SJSA1 (cell line): ENCODE measurements around the gene ELF4. TPM values are rescaled to one million over a fixed set of nuclear protein-coding genes. Genes with fewer than 3 reads are reported as not detected.
"Not testable (repeated sequence)": the region's sequence is repeated elsewhere in the genome, so short reads cannot be mapped to it uniquely, and the experiment has no call there.

Experiments used
- DNase-seq, 2 experiments: peaks; one replicate each; pipeline ENCODE4 v3.0.0-alpha.2; 2015 to 2020; ENCODE audit warnings: low spot score in 2 of 2, low read depth in 1 of 2
- H3K27ac ChIP-seq: fragments of 250-450 bp; sonication (Bioruptor Pico); 2 replicates; pipeline ENCODE4 v1.5.1; 2020; ENCODE audit warnings: mild to moderate bottlenecking, moderate library complexity
- H3K27me3 ChIP-seq: fragments of 250-450 bp; sonication (Bioruptor Pico); replicated peaks from 2 replicates; pipeline ENCODE4 v1.5.1; 2020; ENCODE audit warnings: mild to moderate bottlenecking, moderate library complexity
- H3K36me3 ChIP-seq: fragments of 250-450 bp; sonication (Bioruptor Pico); 2 replicates; pipeline ENCODE4 v1.5.1; 2020; ENCODE audit warnings: mild to moderate bottlenecking
- H3K4me1 ChIP-seq: fragments of 250-450 bp; sonication (Bioruptor Pico); replicated peaks from 2 replicates; pipeline ENCODE4 v1.6.1; 2021; ENCODE audit warnings: mild to moderate bottlenecking
- H3K4me3 ChIP-seq: fragments of 250-450 bp; sonication (Bioruptor Pico); 2 replicates; pipeline ENCODE4 v1.5.1; 2020; ENCODE audit warnings: mild to moderate bottlenecking
- H3K9me3 ChIP-seq: fragments of 250-450 bp; sonication (Bioruptor Pico); replicated peaks from 2 replicates; pipeline ENCODE4 v1.5.1; 2020; ENCODE audit warnings: mild to moderate bottlenecking
- total RNA-seq: library from RNA; depleted of rRNA; stranded (reverse); fragments of >200 nt; shearing (Covaris generic); gene quantifications from 2 replicates; pipeline ENCODE4 v1.2.3, GENCODE V29; 2014

ELF4 gene
- total RNA-seq, 1 experiment from 2014 or later: 26.7 TPM

DNA sequence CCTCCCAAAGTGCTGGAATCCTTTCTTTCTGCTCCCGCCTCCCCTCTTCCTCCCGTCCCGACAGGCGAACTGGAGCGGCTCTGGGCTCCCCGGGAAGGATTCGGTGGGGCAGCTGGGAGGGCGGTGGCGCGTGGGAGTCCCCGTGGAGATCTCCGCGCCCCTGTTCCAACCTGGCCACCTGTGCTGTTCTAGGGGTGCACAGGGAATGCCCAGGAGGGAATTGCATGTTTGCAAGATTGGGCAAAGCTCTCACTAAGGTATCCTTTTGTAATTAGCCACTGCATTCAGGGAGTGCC is 11.2 kb upstream of the ELF4 start:
- H3K27me3 ChIP-seq: no peaks in the 10 kb centered on the region
- no peaks in the 10 kb centered on the region for H3K9me3 ChIP-seq
- DNase-seq: no peak
- peaks cover 44% of the 10 kb centered on the region for H3K4me1 ChIP-seq
- H3K27ac ChIP-seq: 0 out of 2 replicates have a peak overlapping the region, but pooled peaks have one; percentile 76
- no peaks in the 10 kb centered on the region for H3K36me3 ChIP-seq
- no peak overlapping the region for H3K4me3 ChIP-seq

DNA sequence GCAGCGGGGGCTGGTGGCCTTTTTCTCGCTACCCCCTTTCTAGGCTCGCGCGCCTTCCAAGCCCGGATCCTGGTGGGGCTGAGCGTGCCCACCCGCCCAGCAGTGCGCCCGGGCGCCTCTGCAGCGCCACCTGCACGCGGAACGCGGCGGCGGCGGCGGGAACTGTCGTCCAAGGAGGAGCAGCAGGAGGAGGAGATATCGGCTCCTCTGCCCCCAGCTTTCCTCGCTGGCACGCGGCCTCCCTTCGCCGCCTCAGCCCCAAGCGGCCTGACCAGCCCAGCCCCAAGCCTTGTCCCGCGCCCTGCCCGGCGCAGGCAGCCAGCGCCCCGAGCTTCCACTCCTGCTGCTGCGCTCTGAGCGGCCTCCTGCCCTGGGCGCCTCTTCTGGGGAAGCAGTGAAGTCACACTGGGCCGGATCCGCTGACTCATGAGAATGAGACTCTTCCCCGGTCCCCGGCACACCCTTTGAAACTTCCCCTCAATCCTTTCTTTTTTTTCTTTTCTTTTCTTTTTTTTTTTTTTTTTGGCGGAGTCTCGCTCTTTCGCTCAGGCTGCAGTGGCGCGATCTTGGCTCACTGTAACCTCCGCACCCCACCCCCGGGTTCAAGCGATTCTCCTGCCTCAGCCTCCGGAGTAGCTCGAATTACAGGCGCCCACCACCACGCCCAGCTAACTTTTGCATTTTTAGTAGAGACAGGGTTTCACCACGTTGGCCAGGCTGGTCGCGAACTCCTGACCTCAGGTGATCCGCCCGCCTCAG is 10.6 kb upstream of the ELF4 start:
- Histone ChIP-seq H3K27me3 (no peaks in the 10 kb centered on the region), H3K36me3 (no peaks in the 10 kb centered on the region), H3K9me3 (no peaks in the 10 kb centered on the region), H3K27ac (peak overlapping the region; percentile 76), H3K4me1 (peaks cover 47% of the 10 kb centered on the region), H3K4me3 (peak overlapping the region; percentile 37)
- peak; percentile 76 to 85 for DNase-seq

DNA sequence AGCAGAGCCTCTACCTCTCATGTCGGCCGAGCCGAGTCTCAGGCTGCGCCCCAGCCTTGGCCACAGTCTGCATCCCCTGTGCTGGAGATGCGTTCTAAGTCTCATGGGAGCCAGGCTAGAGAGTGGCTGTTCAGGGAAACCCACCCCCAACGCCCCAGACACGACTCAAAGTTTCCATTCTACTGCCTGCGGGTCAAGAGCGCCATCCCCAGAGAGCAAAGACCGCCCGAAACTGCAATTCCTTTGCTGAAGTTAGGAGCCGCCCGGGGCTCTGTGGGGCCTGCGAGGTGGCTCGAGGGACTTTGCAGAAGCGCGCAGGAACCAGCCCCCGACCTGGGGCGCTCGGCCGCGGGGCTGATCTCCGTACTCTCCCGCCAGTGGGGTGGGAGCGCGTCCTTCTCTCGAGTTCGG is 10.0 kb upstream of the ELF4 start:
- Histone ChIP-seq H3K27me3 (no peaks in the 10 kb centered on the region), H3K4me1 (peaks cover 52% of the 10 kb centered on the region), H3K36me3 (no peaks in the 10 kb centered on the region), H3K9me3 (no peaks in the 10 kb centered on the region), H3K27ac (peak overlapping the region; percentile 76; the same call in 1 of the 2 replicates), H3K4me3 (peak overlapping the region; percentile 37)
- DNase-seq: peak in 1 of 2 experiments; percentile 44

DNA sequence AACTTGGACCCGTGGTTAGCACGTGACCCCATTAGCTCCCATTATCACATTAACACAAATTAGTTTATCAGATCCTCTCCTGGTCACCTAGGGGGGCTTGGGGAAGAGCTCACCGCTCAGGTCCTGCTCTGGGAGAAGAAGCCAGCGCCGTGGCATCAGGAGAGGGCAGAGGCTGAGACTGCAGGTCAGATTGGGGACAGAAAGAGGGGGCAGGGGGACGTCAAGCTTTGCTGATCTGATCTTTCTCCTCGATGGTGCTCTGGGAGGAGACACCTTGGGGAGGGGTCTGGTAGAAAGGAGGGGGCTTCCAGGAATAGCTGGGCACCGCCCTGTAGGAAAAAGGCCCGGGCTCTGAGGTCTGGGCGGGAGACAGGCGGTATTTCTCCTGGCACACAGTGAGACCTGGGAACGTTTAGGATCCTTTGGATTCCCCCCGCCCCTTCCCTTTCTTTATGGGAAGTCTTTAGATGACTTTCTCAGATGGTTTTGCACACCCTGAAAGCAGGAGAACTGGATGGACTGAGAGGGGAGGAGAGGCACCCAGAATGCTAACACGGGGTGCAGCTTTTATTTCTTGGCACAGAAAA is 9.1 kb upstream of the ELF4 start:
- DNase-seq: no peak
- Histone ChIP-seq H3K4me3 (peak overlapping the region; percentile 20), H3K36me3 (no peaks in the 10 kb centered on the region), H3K9me3 (no peaks in the 10 kb centered on the region), H3K27ac (peak overlapping the region; percentile 49), H3K27me3 (no peaks in the 10 kb centered on the region), H3K4me1 (peaks cover 61% of the 10 kb centered on the region)

DNA sequence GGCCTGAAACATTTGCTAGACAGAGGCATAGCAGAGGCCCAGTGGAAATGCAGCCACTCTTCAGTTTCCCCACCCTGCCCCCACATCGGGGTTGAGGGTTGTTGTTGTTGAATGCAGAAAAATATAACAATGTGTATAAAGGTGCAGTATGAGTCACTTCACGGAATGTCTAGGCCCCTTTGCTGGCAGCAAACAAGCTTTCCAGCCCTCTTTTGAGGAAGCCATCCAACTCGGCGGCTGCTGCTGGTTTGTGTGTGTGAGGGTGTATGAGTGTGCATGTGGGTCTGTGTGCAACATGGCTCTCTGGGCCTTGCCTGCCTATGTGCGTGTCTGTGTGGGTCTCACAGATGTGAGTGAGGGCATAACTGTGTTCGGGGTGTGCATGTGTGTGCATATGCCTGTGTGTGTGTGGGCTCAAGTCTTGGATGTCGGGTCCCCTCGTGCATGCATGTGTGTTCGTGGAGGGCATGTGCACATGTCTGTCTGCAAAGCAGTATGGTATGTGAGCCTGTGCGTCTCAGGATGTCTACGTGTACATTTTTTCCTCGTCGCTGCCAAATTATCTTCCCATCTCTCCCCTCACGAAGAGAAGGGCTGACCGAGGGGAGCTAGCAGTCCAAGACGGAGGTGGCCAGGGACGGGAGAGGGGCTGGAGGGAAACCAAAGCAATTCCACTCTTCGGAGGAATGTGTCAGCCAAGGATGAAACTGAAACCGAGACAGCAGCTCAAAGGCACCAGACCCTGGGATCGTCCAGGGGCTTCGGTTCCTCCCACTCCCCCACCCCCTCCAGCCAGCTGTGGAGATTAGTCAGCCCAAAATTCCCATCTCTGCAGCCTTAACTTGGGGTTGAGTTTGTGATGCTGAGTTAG is 8.4 kb upstream of the ELF4 start:
- H3K4me3 ChIP-seq: peak overlapping the region; percentile 20
- peak; percentile 74 to 78 for DNase-seq
- peaks cover 68% of the 10 kb centered on the region for H3K4me1 ChIP-seq
- H3K36me3 ChIP-seq: no peaks in the 10 kb centered on the region
- H3K27ac ChIP-seq: peak overlapping the region; percentile 49
- H3K27me3 ChIP-seq: no peaks in the 10 kb centered on the region
- H3K9me3 ChIP-seq: no peaks in the 10 kb centered on the region

DNA sequence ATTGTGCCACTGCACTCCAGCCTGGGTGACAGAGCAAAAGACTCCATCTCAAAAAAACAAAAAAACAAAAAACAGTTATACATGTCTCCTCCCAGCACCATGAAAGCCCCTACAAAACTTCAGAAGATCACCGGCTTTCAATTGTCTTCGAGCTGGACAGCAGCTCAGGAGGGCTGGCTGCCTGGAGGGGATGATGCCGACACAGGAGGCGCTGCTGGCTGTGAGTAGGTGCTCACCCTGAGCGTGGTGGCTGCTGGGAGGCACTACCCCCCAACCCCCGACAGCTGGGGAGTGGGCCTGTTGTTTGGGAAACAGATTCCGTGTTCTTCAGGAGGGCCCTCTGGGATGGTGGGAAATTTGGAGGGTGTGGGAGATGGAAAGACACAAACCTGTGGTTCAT is 6.9 kb upstream of the ELF4 start:
- no peaks in the 10 kb centered on the region for H3K27me3 ChIP-seq
- no peaks in the 10 kb centered on the region for H3K36me3 ChIP-seq
- no peak overlapping the region for H3K4me3 ChIP-seq
- no peaks in the 10 kb centered on the region for H3K9me3 ChIP-seq
- DNase-seq: no peak
- no peak overlapping the region for H3K27ac ChIP-seq
- peaks cover 73% of the 10 kb centered on the region for H3K4me1 ChIP-seq

DNA sequence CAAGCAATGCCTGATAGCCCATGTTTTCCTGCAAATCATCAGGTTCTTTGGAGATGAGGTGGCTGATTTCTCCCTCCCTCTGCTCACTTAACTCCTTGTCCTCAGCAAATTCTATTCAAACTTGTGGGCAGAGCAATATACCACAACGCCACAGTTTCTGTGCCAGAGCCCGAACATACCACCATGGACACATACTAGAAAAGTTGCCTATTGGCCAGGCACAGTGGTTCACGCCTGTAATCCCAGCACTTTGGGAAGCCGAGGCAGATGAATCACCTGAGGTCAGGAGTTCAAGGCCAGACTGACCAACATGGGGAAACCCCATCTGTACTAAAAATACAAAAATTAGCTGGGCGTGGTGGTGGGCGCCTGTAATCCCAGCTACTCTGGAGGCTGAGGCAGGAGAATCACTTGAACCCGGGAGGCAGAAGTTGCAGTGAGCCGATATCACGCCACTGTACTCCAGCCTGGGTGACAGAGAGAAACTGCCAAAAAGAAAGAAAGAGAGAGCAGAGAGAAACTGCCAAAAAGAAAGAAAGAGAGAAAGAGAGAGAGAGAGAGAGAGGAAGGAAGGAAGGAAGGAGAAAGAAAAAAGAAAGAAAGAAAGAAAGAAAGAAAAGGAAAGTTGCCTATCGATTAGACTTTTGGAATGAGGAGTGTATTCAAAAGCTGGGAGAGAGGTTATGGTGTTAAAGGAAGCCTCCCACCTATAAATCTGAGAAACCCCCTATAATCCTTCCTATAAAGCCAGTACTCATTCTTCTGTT is 5.0 kb upstream of the ELF4 start:
- Histone ChIP-seq H3K27ac (peak overlapping the region; percentile 78), H3K4me1 (peaks cover 73% of the 10 kb centered on the region)
- not testable (repeated sequence) for H3K9me3 ChIP-seq, H3K36me3 ChIP-seq, H3K4me3 ChIP-seq, H3K27me3 ChIP-seq
- DNase-seq: peak; percentile 78 to 81

DNA sequence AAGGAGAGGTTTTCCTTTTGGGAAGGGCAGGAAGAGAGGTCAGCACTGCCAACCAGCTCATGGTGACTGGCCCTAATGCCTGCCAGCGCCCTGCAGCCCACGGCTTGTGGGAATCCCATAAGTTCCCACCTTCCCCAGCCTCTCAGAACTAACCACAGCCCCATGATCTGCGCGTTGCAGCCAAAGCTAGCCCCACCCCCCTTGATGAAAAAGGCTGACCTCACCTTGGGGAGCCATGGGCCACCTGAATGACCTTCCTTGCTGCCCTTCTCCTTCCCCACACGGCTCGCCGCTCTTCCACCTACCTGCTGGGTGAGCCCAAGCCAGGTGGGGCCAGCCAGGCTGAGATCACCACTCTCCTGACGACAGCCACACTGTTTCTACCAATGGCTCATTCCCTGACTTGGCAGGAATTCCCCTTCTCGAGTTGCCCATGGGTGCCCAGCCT is 3.9 kb upstream of the ELF4 start:
- Histone ChIP-seq H3K4me3 (no peak overlapping the region), H3K27me3 (no peaks in the 10 kb centered on the region), H3K36me3 (peaks cover 11% of the 10 kb centered on the region), H3K4me1 (peaks cover 63% of the 10 kb centered on the region), H3K9me3 (no peaks in the 10 kb centered on the region), H3K27ac (peak overlapping the region; percentile 78; the same call in 1 of the 2 replicates)
- no peak for DNase-seq

DNA sequence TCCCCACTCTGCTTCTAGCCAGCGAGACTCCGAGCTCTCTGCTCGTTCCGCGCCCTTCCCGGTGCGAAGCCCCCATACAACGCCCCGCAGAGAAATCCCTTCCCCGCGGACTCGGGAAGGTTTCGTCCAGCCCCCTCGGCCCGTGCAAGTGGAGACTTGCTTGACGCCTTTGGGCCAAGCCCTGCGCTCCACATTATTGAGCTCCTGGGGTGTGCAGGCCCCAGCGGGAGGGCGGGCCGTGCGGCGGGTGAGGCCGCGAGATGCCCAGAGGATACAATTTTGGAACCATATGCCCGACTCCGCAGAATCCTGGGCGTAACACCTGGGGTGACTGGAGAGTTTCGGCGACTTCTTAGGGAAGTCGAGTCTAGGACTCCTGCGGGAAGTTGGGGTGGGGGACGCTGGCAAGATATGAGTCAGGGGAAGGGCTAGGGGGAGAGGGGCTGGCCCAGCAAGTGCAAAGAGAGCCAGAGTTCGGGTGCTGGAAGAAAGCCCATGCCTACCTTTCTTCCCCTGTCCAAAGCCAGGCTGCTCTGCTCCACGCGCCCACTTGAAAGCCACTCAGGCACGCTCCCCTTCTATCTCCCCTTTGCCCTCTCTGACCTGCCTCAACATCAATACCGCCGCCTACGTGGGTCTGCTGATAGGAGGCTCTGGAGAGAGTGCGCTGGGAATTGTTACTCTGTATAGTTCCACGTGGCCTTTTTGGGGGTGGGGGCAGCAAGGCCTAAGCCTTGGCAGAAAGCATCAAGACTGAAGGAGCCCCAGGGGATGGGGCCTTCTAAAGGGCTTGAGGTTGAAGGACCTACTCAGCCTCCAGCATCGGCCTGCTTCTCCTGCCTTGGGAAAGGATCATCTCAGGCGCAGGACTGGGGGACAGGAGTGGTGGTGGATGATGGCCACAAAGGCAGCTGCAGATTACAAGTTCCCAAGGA is 1.2 kb upstream of the ELF4 start:
- Histone ChIP-seq H3K4me3 (peak overlapping the region; percentile 88), H3K36me3 (peaks cover 16% of the 10 kb centered on the region), H3K4me1 (peaks cover 69% of the 10 kb centered on the region), H3K27me3 (no peaks in the 10 kb centered on the region), H3K27ac (0 out of 2 replicates have a peak overlapping the region, but pooled peaks have one; percentile 26), H3K9me3 (no peaks in the 10 kb centered on the region)
- DNase-seq: no peak

DNA sequence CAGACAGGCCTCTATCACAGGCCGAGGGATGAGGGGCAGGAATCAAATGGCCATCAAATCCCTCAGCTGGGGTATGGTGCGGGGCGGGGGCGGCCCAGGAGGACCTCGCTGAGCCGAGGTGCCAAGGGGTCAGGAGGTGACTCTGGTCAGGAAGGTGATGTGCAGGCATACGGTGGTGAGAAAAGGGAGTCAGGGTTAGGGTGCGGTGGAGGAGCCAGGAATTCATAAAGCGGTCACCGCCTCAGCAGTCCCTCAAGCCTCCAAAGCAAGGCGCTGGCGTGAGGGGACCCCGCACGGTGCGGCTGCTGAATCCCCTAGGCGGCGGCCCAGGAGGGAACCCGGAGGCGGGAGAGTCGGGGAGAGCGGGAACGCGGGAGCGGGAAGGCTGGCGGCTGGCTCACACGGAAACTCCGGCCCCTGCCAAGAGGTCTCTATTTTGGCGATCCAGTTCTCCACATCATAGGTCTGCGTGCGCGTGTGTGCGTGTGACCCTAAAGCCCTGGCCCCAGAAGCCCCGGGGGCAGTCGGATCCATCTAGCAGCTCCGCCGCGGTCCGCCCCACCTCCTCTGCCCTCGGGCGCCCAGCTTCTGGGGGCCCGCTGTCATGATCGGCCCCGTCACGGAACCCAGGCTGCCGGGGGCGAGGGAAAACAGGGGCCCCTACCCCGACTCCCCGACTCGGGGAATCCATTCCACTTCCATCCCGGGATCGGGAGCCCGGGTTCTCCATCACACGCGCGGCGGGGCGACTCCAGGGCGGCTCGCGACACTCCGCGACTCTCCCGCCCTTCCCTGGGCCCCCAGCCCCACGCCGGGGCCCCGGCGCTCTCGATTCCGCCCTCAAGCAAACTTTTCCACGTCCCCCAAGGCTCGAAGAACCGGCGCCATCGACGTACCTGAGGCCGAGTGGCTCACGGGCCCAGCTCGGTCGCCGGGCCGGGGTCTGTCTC is 593 bp downstream of the ELF4 start:
- Histone ChIP-seq H3K27me3 (no peaks in the 10 kb centered on the region), H3K4me3 (peak overlapping the region; percentile 88), H3K4me1 (peaks cover 72% of the 10 kb centered on the region), H3K27ac (peak overlapping the region; percentile 94), H3K36me3 (peaks cover 17% of the 10 kb centered on the region), H3K9me3 (no peaks in the 10 kb centered on the region)
- DNase-seq: no peak

DNA sequence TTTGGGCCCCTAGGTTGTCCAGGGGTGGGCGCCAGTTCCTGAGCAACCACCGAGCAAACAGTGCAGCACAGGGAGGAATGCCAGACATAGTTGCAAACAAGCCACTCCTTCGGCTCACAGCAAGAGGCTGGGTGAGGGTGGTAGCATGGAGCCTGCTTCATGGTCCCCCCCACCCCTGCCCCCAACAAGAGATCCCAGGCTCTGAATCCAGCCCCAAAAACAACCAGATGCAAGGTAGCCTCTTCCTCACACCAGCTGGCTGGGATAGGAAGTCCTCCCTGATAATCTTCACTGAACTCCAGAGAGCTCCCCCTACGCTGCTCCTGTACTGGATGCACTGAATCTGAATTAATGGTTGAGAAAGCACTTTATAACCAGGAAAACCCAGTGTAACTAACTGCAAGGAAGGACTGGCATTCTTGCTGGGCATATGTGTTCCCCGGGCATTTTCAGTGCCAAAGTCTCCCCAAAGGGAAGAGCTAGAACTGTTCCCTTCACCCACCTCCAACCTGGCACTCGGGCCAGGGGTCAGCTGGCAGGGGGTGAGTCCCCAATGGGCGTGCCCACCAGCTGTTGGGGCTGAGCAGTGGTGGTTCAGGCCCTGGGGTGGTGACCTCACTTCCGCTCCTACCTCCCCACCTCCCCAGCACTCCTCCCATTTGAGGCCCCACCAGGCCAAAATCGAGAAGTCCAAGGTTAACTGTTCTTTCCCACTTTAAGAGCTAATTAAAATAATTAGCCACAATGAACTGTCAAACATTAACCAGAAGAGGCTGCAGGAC is 1.5 kb downstream of the ELF4 start:
- Histone ChIP-seq H3K4me3 (peak overlapping the region; percentile 88), H3K27me3 (no peaks in the 10 kb centered on the region), H3K27ac (peak overlapping the region; percentile 94), H3K9me3 (no peaks in the 10 kb centered on the region), H3K36me3 (peaks cover 20% of the 10 kb centered on the region), H3K4me1 (peaks cover 72% of the 10 kb centered on the region)
- DNase-seq: peak; percentile 50 to 59
